K562 (cell line): ENCODE data around the gene CAMK2D.

ENCODE experiments used
- CREM ChIP-seq: IDR thresholded peaks from 2 replicates; pipeline ENCODE4 v1.6.1; 2014; ENCODE audit warnings: antibody characterized with exemption, low read depth
- CTCF ChIP-seq, 3 experiments: IDR thresholded peaks in 2 of 3; conservative IDR thresholded peaks in 1 of 3; 2 replicates each; pipeline ENCODE4 v1.5.1; 2011 to 2012; ENCODE audit warnings: low read length in 3 of 3, mild to moderate bottlenecking in 3 of 3, control low read depth in 2 of 3, improper control_type of control experiment in 1 of 3, inconsistent platforms in 1 of 3, low read depth in 1 of 3, mixed read lengths in 1 of 3, moderate library complexity in 1 of 3; ENCODE audit not compliant: insufficient read depth in 2 of 3
- EZH2 ChIP-seq: IDR thresholded peaks from 2 replicates; pipeline ENCODE4 v1.6.1; 2012; ENCODE audit warnings: low read depth, mild to moderate bottlenecking, inconsistent platforms, low read length, borderline replicate concordance
- GABPA ChIP-seq: fragments of 200-800 bp; sonication (Bioruptor generic); conservative IDR thresholded peaks from 2 replicates; pipeline ENCODE4 v1.6.1; 2016; ENCODE audit warnings: low read depth, missing genetic modification characterization, missing compliant biosample characterization
- KLF10 ChIP-seq: fragments of 250-450 bp; sonication (Bioruptor Pico); IDR thresholded peaks from 2 replicates; pipeline ENCODE4 v1.6.1; 2021; ENCODE audit warnings: matching md5 sums
- REST ChIP-seq, 2 experiments: fragments of 450-650 bp; formaldehyde crosslinking in 1 of 2; IDR thresholded peaks; 2 replicates each; pipeline versions ENCODE4 v1.4.0 to v1.6.1; 2014 to 2020; ENCODE audit warnings: mild to moderate bottlenecking in 2 of 2, borderline replicate concordance in 1 of 2, low read depth in 1 of 2
- ZBTB17 ChIP-seq: fragments of 450-650 bp; formaldehyde crosslinking; IDR thresholded peaks from 2 replicates; pipeline ENCODE4 v1.4.0; 2020; ENCODE audit warnings: mild to moderate bottlenecking
- ZNF232 ChIP-seq: sonication (generic); formaldehyde crosslinking; IDR thresholded peaks from 2 replicates; pipeline ENCODE4 v1.8.0; 2022; ENCODE audit warnings: mild to moderate bottlenecking, missing genetic modification reagents
- ZNF407 ChIP-seq: fragments of 450-650 bp; IDR thresholded peaks from 2 replicates; pipeline ENCODE4 v1.6.1; 2016; ENCODE audit warnings: low read depth
- TF ChIP-seq, protein P1 (sequence below): IDR thresholded peaks from 2 replicates; pipeline ENCODE4 v1.6.1; 2012; ENCODE audit warnings: low read depth, low read length, improper control_type of control experiment, borderline replicate concordance

DNA sequence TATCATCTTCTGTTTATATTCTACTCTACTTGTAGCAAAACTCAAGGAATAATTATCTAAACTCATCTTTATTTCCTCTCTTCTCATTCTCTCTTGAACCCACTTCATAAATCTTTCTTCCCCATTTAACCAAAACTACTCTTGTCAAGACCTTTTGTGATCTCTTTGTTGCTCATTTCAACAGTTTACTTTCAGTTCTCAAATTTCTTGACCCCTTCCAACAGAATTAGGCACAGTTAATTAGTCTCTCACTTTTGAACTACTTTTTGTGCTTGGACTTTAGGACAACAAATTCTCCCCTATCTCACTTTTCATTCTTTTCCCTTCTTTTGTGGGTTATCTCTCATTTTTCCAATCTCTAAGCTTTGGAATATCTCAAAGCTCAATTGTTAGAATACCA lies 27.4 kb upstream of the CAMK2D start:
- TF ChIP-seq ZNF407 (no peak), ZBTB17 (CRISPR knock-in tag) (no peak), GABPA (tag) (no peak), CTCF (IDR thresholded peaks at IDR 0.05 in 2 of 3, conservative IDR thresholded peaks at IDR 0.05 in 1 of 3; ENCODE audit: insufficient read depth in 2 of 3, low read depth in 1 of 3, low read length in 3 of 3) (no peak), KLF10 (CRISPR knock-in tag) (no peak), REST (IDR thresholded peaks at IDR 0.05; ENCODE audit: borderline replicate concordance) (no peak), REST (CRISPR knock-in tag; IDR thresholded peaks at IDR 0.05; ENCODE audit: low read depth) (no peak), EZH2 (no peak), ZNF232 (CRISPR knock-in tag) (no peak), CREM (no peak)
- TF ChIP-seq, protein P1, sequence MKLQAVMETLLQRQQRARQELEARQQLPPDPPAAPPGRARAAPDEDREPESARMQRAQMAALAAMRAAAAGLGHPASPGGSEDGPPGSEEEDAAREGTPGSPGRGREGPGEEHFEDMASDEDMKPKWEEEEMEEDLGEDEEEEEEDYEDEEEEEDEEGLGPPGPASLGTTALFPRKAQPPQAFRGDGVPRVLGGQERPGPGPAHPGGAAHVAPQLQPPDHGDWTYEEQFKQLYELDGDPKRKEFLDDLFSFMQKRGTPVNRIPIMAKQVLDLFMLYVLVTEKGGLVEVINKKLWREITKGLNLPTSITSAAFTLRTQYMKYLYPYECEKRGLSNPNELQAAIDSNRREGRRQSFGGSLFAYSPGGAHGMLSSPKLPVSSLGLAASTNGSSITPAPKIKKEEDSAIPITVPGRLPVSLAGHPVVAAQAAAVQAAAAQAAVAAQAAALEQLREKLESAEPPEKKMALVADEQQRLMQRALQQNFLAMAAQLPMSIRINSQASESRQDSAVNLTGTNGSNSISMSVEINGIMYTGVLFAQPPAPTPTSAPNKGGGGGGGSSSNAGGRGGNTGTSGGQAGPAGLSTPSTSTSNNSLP = no peak
